GM19099 (cell line): ENCODE data around the gene SLC35B3.

Source experiments
- POLR2A ChIP-seq: IDR thresholded peaks from 3 replicates; pipeline ENCODE4 v1.6.1; 2011; ENCODE audit warnings: low read depth; ENCODE audit not compliant: insufficient read length; ENCODE audit errors: extremely low read depth

SLC35B3 gene

DNA sequence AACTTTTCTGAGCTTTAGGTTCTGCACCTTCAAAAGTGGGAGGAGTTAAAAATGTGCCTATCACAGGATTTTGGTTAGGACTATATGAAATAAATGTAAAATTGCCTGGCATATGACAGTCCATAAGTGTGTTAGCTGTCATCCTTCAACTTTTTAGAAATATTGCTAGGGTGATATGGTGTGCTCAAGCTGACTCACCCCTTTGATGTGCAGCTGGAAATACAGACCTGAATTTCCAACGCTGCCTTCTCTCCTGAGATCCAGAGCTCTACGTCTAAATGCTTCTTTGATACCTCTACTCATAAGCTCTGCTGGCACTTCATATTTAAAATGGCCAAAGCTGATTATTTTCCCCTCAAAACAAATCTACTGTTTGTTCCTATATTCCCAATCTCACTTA, 2.7 kb downstream of the SLC35B3 start:
- TF ChIP-seq POLR2A: no peak

DNA sequence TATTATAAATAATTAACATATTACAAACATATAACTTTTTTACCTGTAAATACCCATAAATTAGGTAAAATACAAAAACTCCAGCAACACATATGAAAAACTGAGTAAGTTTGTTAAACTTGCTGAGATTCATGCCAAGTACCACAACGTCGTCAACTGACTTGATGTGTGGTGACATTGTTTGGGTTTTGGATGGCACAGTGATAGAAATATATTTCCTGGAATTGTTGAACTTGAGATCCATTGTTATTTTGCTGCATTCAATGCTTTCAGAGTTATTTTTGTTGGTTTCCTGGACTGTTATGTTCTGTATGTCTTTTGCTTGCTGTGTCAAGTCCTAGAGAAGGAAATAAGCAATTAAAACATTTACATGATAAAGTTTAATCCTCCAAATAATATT, 5.5 kb downstream of the SLC35B3 start:
- TF ChIP-seq POLR2A: no peak

DNA sequence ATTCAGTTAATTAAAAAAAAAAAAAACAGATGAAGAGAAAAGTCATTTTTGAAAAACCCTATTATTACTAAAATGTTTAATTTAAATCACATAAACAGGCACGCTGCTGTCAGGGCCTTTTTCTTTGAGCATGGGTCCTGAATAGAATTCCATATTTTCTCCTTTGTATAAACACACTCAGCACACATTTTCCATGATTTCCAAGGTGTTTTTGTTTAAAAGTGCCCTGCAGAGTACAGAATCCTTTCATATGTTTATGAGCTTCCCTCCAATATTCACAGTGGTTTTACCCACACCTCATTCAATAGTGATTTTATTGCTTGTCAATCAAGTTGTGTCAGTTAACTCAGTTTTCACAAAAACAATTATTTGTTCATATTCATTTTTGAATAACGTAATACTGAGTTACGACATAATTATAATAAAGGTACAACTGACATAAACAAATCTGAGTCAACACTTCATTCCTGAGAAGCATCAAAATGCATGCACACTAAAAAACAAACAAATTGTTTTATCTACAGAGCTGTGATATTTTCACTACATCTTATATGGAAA, 15.2 kb downstream of the SLC35B3 start:
- TF ChIP-seq POLR2A: no peak

DNA sequence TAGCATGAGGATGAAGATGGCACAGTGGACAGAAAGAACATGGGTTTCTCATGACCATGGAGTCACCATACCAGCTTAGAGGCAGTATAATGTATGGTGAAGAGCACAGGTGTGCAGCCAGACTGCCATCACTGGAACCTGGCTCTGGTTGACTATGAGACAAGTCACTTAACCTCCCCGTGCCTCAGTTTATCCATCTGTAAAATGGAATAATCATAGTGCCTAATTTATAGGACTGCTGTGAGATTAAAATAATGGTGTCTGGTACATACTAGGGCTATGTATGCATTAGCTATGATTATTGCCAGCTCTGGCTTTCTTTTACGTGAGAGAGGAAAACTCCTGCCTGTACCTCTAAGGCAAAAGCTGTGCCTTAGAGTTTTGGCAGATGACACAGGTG, 19.4 kb downstream of the SLC35B3 start:
- no peak for TF ChIP-seq POLR2A

DNA sequence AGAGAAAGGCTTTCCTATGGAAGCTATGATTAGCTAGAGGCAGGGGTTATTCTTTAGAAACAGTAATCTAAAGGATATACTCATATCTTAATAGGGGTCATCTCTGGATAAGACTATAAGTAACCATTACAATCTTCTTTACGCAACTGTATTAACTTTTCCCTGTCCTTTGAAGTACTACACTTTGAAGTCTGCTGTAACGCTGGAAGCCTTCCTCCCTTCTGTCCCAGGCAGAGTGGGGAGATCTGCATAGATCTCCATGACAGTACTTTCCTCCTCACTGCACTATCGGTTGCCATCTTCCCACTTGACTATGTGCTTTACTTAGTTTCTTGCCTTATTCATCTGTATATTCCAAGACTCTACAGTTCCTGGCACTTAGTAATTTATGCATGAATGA, 20.1 kb downstream of the SLC35B3 start:
- TF ChIP-seq POLR2A: no peak

DNA sequence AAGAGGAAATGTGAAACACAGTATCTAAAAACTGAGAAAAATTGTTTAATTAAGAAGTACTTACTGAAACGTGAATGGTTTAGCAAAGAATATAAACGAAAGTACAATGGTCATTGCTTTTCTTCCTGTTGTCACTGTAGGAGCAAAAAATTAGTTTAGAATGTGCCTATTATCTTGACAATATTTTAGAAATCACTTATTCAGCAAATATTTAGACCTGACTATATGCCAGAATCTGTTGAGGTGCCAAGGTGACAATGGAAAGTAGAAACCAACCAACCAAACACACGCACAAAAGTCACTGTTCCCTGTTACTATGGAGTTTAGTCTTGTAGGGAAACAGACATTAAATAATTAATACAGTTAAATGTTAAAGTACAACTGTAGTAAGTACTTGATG, 20.5 kb downstream of the SLC35B3 start:
- TF ChIP-seq POLR2A: no peak

DNA sequence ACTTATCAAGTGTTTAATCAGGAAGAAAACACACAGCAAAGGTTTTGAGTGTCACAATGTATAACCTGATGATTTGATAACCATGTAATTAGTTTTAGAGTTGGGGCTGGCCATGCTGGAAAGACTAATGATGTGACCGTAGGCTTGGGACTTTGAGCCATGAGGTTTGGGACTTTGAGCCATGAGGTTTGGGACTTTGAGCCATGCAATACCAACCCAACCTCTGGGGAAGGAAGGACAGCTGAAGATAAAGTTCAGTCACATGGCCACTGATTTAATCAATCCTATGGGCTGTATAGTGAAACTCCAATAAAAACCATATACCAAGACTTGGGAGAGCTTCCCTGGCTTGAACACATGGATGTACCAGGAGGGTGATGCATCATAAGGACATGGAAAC, 32.8 kb downstream of the SLC35B3 start:
- TF ChIP-seq POLR2A: no peak

DNA sequence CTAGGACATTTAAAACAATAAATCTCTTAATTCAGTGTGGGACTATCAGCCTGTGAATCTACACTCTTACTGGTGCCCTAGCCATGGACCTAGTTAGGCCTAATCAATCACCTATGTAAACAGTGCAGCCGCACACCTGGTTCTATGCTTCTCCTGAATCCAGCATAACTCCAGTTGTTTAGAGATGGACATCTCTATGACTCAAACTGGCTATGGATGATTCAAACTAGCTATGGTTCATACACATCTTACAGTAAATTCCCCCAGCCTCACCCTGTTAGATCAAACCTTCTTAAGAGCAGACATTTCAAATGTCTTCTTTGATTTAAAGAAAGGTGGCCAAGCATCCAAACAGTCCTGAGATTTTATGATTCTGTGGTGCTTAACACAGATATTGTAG, 34.7 kb downstream of the SLC35B3 start:
- TF ChIP-seq POLR2A: no peak

DNA sequence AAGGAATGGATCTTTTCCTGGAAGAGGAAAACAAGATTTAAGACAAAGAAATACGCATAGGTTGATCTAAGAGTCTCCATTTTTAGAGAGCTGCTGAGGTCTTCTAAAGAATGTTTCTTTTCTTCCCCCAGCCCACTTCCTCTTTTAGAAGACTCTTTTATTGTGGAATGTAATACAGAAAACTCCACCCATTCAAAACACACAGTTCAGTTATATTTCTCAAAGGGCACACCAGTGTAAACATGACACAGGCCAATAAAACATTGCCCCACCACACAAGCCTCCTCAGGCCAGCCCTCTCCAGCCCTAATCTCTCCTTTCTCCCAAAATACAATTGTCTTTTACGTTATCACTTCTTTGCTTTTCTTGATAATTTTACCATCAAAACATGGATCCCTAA, 42.8 kb downstream of the SLC35B3 start:
- no peak for TF ChIP-seq POLR2A

DNA sequence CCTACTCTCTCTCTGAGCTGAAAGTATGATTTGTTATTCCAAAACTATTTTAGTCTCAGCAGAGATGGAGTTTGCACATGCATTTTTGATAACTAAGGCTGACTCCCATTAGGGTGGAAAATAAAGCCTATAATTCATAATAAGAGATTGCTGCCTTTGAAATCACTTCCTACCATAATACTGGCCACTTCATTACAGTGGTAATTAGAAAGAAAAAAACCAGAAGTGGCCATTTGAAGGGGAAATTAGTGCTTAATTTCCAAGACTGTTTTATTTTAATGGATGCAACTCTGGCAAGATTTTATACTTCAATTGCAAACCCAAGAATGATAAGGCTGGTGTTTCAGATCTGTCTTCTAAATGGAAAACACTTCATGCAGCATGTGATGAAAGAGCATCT, 43.4 kb downstream of the SLC35B3 start:
- TF ChIP-seq POLR2A: no peak

DNA sequence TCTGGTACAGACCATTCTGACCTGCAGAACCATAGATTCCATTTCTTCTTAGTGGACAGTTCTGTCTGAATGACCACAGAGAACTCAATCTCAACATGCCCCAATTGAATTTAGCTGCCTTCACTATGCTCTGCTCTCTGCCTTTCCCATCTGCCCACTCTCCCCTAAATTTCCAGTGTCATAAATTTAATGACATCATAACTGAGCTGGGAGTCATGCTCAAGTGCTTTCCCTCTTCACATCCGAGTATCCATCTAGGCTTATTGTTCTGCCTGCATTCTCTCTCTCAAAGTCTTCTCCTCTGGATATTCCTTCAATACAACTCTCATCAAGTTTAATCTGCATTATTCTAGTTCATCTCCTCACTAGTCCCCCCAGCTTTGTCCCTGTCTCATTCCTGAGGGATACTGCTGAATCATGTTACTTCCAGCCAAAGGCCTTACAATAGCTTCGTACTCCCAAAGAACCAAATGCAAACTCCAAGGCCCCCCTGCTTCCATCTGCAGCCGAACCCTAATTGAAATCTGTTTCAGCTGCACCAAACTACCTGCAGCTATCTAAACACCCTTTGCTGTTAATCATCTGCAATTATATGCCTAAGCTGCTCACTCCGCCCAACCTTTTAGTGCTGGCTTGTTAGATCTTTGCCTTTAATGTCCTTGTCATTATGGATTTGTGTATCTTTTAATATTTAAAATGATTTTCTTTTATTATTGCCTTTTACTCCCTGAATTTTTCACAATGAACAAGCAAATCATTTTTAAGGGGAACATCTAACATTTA, 46.1 kb downstream of the SLC35B3 start:
- TF ChIP-seq POLR2A: no peak

DNA sequence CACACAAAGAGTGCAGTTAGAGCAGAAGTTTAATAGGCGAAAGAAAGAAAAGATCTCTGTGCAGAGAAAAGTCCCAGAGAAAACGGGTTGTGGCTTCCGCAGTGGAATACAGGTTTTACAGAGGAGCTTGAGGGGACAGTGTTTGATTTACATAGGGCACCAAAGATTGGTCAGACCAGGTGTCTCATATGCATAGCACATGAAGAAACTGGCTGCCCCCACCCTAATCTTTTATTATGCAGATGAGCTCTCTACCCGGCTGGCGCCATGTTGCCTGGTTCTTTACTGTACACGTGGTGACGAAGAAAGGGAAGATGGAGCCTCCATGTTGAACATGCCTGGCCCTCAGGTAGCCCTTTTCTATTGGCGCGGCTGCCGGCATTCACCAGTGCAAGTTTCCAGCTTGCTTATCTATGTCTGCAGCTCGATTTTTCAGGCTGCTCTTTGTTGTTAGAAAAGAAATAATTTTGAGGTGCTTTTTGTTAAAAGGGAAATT, 47.4 kb downstream of the SLC35B3 start:
- no peak for TF ChIP-seq POLR2A

DNA sequence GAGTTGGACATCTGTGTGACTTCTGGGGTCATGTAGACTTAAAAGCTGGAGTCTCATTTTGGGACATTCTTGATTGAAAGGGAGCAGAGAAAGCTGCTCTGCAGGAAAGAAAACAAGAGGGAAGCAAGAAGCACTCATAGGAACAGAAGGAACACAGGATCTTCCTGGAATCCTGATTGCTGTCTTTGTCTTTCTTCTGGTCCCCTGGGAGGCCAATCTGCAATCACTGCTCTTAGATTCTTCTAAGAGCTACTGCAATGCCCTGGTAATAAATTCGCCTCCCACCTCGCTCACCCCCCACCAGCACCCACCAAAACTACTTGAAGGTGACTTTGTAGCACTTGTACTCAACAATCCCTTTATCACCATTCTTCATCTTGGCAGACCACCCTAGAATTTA, 51.8 kb downstream of the SLC35B3 start:
- no peak for TF ChIP-seq POLR2A

DNA sequence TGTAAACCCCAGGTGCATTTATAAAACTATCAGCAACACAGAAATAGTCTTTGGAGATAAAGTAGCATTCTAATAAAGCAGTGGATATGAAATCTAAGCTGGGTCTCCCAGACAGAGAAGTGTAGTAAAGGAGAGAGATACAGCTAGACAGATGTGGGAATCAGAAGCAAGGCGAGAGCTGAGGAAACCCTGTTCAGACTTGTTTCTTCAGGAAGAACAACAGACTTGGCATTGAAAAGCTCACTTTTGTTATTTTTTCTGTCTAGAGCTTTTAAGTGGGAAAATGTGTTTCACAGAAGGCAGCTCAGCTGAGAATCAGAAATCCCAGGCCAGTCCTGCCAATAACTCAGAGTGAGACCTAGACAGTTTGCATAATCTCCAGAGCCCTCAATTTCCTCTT, 52.9 kb downstream of the SLC35B3 start:
- TF ChIP-seq POLR2A: no peak

DNA sequence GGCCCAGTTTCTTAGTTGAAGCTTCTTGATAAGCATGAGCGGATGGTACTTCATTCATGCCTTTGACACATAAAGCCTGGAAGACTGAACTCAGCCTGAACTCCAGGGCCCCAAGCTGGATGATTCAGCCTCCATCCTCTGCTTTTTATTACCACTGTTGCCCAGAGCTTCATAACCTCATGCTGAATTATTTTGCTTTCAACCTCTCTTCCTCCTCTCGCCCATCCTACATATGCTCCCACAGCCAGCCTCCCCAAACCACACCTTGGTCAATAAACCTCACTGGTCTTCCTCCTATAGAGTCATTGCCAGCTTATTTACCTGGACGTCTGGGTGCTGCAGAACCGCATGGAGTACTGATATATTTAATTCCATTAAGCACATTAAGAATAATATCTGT, 59.4 kb downstream of the SLC35B3 start:
- no peak for TF ChIP-seq POLR2A
